GM10847 (cell line): ENCODE measurements around the gene HNRNPA1.

Experiments used
- POLR2A ChIP-seq: IDR thresholded peaks from 2 replicates; pipeline ENCODE4 v1.6.1; 2011; ENCODE audit not compliant: insufficient read length; ENCODE audit errors: extremely low read depth

The HNRNPA1 gene

DNA sequence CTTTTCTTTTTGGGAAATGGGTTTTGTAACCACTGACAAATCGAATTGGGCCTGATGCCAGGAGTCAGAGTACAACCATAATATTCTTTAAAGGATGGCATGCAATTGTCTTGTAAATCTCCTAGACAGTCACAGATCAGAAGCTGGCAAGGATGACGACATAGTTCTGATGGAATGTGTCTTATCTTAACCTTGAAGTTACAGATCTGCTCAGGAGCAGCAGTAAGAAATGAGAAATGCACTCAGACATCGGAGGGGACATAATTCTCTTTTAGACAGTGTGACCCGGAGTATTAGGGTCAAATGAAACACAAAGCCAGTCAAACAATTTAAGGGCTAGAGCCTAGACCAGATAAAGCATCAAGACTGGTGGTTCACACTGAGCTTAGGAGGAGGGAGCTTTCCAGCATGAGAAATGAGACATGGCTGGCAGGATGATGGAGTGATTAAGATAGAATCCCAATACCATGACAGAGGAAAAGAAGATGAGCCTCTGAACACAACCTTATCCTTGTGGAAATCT is 18.1 kb upstream of the HNRNPA1 start:
- no peak for TF ChIP-seq POLR2A

DNA sequence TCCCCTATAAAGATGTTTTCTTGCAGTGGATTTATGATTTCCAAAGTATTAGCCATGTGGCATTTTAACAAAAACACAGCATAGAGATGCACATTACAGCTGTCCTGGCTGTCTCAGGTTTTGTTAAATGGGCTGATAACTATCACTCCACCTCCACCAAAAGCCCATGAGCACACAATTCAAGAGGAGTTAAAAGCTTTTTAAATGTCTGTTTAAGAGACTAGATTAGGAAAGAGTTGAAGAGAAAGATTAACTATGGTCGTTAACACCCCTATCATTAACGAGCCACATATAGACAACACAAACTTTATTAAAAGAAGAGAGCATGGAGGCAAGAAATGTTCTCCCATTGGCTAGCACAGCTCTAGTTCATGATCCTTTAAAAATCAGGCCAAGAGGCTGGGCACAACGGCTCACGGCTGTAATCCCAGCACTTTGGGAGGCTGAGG is 15.1 kb upstream of the HNRNPA1 start:
- no peak for TF ChIP-seq POLR2A

DNA sequence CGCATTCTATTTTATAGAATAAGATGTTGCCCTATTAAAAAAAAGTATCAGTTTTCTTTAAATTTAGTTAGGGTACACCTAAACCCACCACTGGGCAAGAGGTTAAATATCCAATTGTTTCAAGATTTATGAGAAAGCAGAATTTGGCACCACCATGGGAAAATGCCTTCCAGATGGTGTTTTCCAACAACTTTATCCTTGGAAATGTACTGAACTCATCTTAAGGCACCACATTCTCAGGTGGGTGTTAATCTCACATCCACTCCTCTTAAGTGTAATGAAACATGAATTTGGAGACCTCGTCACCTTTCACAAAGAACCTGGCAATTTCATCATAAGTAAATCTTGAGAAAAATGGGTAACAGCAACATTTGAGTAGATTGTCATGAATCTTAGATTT is 13.7 kb upstream of the HNRNPA1 start:
- TF ChIP-seq POLR2A: no peak

DNA sequence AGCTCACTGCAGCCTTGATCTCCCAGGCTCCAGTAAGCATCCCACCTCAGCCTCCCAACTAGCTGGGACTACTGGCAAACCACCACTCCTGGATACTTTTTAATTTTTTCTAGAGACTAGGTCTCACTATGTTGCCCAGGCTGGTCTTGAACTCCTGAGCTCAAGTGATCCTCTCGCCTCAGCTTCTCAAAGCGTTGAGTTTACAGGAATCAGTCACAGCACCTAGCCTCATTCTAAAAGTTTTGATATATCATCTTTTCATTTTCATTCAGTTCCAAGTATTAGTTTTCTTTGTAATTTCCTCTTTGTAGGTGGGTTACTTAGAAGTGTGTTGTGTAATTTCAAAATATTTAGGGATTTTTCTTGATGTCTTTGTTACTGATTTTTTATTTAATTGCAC is 10.2 kb upstream of the HNRNPA1 start:
- no peak for TF ChIP-seq POLR2A

DNA sequence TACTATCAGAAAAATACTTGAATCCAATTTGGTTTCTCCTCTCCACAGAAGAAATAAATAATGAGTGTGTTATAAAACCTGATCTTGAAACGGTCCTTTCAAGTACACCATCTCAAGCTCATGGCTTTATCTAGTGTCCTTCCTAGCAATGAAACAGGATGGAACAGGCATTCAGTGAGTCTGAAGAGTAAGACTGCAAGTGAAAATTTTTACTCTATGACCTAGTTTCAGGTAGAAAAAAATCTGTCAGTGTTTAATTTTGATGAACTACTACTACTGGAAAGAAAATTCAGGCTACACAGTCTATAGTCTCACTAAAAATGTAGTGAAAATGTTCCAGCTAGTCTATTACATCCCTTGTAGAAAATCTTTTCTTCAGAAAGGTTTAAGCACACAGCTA is 8.3 kb upstream of the HNRNPA1 start:
- no peak for TF ChIP-seq POLR2A

DNA sequence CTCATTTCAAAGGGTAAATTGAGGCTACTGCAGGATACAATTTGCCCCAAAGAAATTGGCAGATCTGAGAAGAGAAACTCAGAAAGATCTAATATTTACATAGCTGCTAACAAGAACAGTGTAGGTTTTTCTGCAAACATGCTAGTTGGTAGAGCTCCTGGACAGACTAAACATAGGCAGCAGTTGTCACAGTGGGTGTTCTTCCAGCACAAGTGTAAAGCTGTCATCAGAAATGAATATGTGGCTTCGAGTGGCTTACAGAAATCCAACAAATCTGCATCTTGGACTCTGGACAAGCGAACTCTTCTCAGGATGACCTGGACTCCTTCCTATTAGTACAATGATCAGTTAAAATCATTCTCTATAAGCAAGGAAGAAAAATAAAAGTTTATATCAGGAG is 6.5 kb upstream of the HNRNPA1 start:
- TF ChIP-seq POLR2A: no peak

DNA sequence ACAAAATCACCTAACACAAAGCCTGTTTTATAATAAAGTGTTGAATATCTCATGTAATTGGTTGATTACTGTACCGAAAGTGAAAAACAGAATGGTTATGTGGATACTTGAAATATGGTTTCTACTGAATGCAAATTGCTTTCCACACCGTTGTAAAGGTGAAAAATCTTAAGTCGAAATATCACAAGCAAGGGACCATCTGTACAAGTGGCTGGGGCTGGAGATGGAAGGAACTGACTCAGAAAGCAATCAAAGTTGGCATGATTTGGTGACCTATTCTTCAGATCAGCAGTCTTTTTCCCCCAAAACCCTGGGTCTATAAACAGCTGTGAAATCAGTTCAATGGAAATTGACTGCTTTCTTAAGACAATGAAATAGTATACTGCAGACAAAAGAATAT is 4.2 kb upstream of the HNRNPA1 start:
- no peak for TF ChIP-seq POLR2A

DNA sequence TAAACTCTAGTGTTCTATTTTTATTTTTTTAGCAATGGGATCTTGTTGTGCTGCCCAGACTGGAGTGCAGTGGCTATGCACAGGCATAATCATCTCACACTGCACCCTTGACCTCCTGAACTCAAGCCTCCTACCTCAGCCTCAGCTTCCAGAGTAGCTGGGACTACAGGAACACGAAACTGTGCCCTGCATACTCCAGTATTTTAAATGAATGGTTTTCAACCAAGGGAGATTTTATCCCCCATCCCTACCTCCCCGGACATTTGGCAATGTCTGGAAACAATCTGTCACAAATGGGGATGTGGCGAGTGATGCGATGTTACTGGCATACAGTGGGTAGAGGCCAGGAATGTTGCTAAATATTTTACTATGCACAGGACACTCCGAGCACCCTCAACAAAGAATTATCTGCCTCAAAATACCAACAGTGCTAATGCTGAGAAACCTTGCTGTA is 2.7 kb upstream of the HNRNPA1 start:
- TF ChIP-seq POLR2A: no peak

DNA sequence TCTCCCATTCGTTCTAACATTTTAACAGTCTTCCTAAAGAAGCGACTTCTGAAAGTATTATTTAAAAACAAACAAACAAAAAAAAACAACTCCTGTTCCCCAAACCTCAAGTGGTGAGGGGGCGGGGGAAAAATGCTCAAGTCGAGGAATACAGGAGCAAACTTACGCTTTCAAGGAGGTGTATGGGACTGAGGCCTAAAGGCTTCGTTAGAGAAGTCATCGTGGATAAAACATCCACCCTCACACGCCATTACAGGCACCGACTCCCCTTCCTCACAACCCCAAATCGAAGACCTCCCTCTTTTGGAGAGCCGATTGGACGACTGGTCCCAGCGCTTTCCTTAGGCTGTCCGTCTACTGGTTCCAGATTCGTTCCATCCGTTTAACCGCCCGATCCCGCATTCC is 1.3 kb upstream of the HNRNPA1 start:
- TF ChIP-seq POLR2A: no peak

DNA sequence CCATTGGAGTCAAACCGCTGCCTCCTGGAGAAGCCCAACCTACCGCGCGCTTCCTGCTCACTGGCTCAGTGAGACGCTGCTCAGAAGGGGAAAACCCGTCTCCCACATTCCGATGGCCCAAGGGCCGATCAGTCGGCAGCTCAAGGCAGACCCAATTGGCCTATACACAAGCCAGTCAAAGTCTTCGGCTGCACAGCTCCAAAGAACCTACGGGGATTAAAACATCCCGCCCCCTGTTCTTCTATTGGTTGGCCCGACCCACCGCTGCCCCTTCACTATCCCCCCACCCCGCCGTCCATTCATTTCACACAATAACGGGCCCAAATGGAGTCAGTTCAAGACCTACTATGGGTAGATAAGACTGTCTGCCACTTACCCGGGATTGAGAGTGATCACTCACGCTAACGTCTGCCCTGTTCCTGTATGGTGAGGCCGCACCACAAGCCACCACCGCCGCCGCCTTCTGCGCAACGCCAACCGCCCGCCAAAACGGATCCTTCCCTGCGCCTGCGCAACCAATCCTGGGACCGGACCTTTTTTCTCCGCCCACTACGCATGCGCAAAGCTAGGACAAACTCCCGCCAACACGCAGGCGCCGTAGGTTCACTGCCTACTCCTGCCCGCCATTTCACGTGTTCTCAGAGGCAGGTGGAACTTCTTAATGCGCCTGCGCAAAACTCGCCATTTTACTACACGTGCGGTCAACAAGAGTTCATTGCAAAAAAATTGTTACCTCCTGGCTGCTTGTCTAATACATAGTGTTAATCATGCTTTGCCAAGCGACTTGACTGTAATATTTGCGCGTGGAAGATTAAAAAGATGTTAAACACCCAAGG is 676 bp upstream of the HNRNPA1 start, which contains the start of gene CBX5:
TSS of gene CBX5 (minus strand) at position 491 of the 836 bp plus-strand sequence. CDS start 22,472 bp downstream, outside the sequence.
- TF ChIP-seq POLR2A: peak; percentile 72

DNA sequence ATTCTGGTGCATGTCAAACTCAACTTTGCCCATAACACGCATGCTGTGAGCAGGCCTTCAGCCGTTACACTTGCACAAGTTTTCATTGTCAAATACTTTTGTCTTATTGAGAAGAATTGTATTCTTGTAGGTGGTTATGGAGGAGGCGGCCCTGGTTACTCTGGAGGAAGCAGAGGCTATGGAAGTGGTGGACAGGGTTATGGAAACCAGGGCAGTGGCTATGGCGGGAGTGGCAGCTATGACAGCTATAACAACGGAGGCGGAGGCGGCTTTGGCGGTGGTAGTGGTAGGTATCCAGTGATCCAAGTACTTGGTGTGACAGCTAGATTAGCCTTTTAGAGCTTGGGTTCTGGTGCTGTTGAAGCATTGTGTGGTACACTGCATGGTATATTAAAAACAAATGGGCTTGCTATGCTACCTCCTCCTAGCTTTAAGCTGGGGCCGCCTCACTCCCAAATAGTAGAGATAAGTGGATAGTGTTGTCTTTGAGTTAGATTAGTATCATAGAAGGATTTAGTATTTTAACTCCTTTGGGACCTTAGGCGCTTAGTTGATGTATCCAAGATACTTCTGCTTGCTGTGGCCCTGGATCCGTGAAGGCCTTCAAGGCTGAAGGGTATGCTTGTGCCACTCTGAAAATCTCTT is 2.5 kb downstream of the HNRNPA1 start:
- no peak for TF ChIP-seq POLR2A

DNA sequence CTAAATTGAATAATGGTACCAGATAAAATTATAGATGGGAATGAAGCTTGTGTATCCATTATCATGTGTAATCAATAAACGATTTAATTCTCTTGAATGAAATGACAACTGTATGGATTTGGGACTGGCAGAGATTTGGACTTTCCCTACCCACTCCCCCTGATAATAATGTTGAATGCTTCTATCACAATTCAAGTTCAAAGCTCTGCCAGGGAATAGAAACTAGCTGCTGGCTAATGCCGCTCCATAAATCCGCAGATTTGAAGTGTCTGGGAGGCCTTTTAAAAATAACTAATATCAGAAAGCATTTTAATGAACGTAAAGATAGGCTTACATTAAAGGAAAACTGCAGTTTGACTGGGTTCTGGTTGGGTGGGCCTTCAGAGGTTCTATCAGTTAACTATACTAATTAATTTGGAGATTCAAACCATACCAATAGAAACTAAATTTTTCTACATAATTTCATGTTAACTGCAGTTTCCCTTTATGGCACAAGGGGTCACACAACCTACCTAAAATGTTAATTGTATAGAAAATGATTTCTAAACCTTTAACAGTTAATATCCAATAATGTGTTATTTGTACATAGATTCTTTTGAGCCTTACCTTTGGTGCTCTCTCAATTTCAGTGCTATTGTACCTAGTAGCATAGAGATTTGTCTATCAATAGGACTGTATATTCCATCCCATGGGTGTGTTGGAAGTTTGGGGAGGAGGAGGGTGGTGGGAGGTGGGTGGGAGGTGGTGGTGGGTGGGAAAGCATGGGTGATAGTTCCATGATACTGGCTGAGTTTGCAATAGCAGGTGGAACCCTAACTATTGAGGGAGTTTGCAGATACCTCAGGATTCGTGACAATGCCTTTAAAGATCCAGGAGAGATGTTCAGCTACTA is 4.9 kb downstream of the HNRNPA1 start:
- no peak for TF ChIP-seq POLR2A

DNA sequence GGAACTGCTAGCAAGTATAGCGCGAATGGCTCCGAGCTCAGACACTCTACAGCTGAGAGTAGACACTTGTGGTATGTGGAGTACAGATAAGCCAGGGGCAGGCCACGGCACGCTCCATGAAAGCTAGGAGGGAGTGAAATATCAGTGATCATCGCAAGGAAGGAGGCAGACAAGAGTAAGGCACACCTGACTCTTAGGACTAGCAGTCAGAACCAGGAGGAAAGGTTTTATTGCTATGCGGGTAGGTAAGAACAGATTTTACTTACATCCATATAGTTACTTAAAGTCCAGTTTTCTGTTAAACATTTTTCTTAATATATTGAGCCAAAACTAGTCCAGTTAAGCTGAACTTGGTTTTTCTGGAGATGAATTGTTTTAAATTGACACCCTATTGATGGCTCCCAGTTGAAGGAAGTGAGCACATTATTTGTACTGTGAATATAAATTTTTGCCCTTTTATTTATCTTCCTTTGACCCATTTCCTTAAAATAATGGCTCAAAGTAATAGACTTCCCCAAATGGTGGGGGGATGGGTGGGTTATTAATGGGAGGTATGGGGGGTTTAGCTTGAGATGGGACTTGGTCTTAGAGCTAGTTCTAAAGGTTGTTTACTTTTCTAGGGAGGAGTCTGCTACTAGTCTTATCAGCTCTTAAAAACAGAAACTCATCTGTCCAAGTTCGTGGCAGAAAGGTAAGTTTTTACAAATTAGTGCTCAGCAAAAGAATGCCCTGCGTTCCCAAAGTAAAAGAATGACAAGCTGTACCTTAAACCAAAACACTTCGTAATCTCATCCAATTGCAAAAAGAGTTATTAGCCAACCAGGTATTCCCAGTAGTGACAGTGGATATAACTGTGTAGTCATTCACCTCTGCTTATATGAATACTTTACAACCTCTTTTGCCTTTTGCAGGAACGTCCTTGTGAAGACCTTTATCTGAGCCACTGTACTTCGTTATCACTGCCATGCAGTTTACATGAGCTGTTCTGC is 5.8 kb downstream of the HNRNPA1 start:
- TF ChIP-seq POLR2A: peak; percentile 17
